ENCODE measurements around the gene PRR5L.

PRR5L gene

GRCh38 chr11:36295926-36296325 is at the start of gene PRR5L:
Gene PRR5L, plus strand, starts transcription at chr11:36296288. Its CDS starts 104,834 bp downstream, at chr11:36401122.
- no peak for DNase-seq

- no peak for DNase-seq
Measured at GRCh38 chr11:36247493-36247892, 48.6 kb upstream of the PRR5L start.

GRCh38 chr11:36248436-36248835 is 47.7 kb upstream of the PRR5L start:
- no peak for DNase-seq

- no peak for DNase-seq
Measured at GRCh38 chr11:36249246-36249645, 46.8 kb upstream of the PRR5L start.

- no peak for DNase-seq
Measured at GRCh38 chr11:36251823-36252222, 44.3 kb upstream of the PRR5L start.

- DNase-seq = no peak
Measured at GRCh38 chr11:36253238-36253637, 42.9 kb upstream of the PRR5L start.

GRCh38 chr11:36254713-36255112 is 41.4 kb upstream of the PRR5L start:
- no peak for DNase-seq

- DNase-seq = no peak
Measured at GRCh38 chr11:36257351-36257750, 38.7 kb upstream of the PRR5L start.

- DNase-seq = peak; percentile 11
Measured at GRCh38 chr11:36258730-36259360, 37.2 kb upstream of the PRR5L start.

- no peak for DNase-seq
Measured at GRCh38 chr11:36261094-36261493, 35.0 kb upstream of the PRR5L start.

- no peak for DNase-seq
Measured at GRCh38 chr11:36264011-36264972, 31.8 kb upstream of the PRR5L start.

- DNase-seq = no peak
Measured at GRCh38 chr11:36264973-36265344, 31.1 kb upstream of the PRR5L start.

- peak; percentile 7 for DNase-seq
Measured at GRCh38 chr11:36265793-36266628, 30.1 kb upstream of the PRR5L start.

- no peak for DNase-seq
Measured at GRCh38 chr11:36266767-36267166, 29.3 kb upstream of the PRR5L start.

GRCh38 chr11:36268337-36268985 is 27.6 kb upstream of the PRR5L start:
- no peak for DNase-seq

GRCh38 chr11:36270701-36271100 is 25.4 kb upstream of the PRR5L start:
- no peak for DNase-seq

GRCh38 chr11:36271794-36272407 is 24.2 kb upstream of the PRR5L start:
- DNase-seq = no peak

- peak; percentile 46 for DNase-seq
Measured at GRCh38 chr11:36273110-36273509, 23.0 kb upstream of the PRR5L start.

GRCh38 chr11:36274414-36274813 is 21.7 kb upstream of the PRR5L start:
- DNase-seq = no peak

- DNase-seq = no peak
Measured at GRCh38 chr11:36278531-36279282, 17.4 kb upstream of the PRR5L start.

- DNase-seq = no peak
Measured at GRCh38 chr11:36280531-36280930, 15.6 kb upstream of the PRR5L start.

GRCh38 chr11:36281850-36282249 is 14.2 kb upstream of the PRR5L start:
- DNase-seq = no peak

All from DMS153 (cell line).